IMR-90 (cell line): Measurements from ENCODE around the gene LRRC37A3.

Experiments used
- BHLHE40 ChIP-seq: fragments of 150-350 bp; IDR thresholded peaks from 2 replicates; pipeline ENCODE4 v1.6.1; 2016; ENCODE audit warnings: mild to moderate bottlenecking, low read depth, low read length
- CEBPB ChIP-seq: IDR thresholded peaks from 2 replicates; pipeline ENCODE4 v1.6.1; 2012; ENCODE audit warnings: low read depth, low read length, improper control_type of control experiment
- CTCF ChIP-seq: conservative IDR thresholded peaks from 2 replicates; pipeline ENCODE4 v1.5.1; 2012; ENCODE audit warnings: mild to moderate bottlenecking, low read depth, low read length, improper control_type of control experiment
- MAFK ChIP-seq: IDR thresholded peaks from 2 replicates; pipeline ENCODE4 v1.6.1; 2012; ENCODE audit warnings: low read depth, low read length, improper control_type of control experiment
- POLR2A ChIP-seq: IDR thresholded peaks from 2 replicates; pipeline ENCODE4 v1.6.1; 2012; ENCODE audit warnings: mild to moderate bottlenecking, low read depth, low read length
- RAD21 ChIP-seq: IDR thresholded peaks from 2 replicates; pipeline ENCODE4 v1.6.1; 2012; ENCODE audit warnings: low read length, improper control_type of control experiment
- RCOR1 ChIP-seq: IDR thresholded peaks from 2 replicates; pipeline ENCODE4 v1.6.1; 2012; ENCODE audit warnings: mild to moderate bottlenecking, low read length, improper control_type of control experiment; ENCODE audit not compliant: insufficient replicate concordance
- RFX5 ChIP-seq: IDR thresholded peaks from 2 replicates; pipeline ENCODE4 v1.8.0; 2012; ENCODE audit warnings: low read depth, mild to moderate bottlenecking, low read length, moderate library complexity
- SMC3 ChIP-seq: fragments of 150-350 bp; IDR thresholded peaks from 2 replicates; pipeline ENCODE4 v1.6.1; 2016; ENCODE audit warnings: low read depth, mild to moderate bottlenecking, antibody characterized with exemption, low read length, moderate library complexity
- USF2 ChIP-seq: fragments of 150-350 bp; IDR thresholded peaks from 2 replicates; pipeline ENCODE4 v1.6.1; 2017; ENCODE audit warnings: mild to moderate bottlenecking, antibody characterized with exemption, low read length, low read depth
- TF ChIP-seq, protein P1 (sequence below): fragments of 150-350 bp; IDR thresholded peaks from 2 replicates; pipeline ENCODE4 v1.6.1; 2016; ENCODE audit warnings: low read depth, mild to moderate bottlenecking, low read length, moderate library complexity, borderline replicate concordance

DNA sequence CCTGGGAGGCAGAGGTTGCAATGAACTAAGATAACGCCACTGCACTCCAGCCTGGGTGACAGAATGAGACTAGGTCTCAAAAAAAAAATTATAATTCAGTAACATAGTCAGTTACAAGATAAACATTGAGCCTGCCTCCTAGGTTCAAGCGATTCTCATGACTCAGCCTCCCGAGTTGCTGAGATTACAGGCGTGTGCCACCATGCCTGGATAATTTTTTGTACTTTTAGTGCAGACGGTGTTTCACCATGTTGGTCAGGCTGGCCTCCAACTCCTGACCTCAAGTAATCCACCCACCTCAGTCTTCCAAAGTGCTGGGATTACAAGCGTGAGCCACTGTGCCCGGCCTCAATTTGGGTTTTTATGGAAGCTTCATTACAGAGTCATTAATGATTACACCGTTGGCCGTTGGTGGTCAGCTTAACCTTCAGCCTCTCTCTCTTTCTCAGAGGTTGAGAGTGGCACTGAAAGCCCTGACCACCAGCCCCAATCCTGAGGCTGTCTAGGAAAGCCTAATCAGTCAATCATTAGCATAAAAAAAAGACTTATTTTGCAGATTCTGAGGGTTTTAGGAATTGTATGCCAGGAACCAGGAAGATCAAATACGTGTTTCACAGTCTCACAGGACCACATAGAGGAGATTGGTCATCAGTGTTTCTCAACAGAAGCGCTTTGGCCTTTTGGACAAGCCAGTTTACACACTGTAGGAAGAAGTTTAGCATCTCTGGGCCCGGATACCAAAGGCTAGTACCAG, 1.3 kb upstream of the LRRC37A3 start:
- TF ChIP-seq POLR2A (no peak), SMC3 (no peak), CTCF (no peak), MAFK (no peak), USF2 (no peak), BHLHE40 (no peak), CEBPB (no peak), RFX5 (no peak), RAD21 (no peak), RCOR1 (no peak)
- TF ChIP-seq, protein P1, sequence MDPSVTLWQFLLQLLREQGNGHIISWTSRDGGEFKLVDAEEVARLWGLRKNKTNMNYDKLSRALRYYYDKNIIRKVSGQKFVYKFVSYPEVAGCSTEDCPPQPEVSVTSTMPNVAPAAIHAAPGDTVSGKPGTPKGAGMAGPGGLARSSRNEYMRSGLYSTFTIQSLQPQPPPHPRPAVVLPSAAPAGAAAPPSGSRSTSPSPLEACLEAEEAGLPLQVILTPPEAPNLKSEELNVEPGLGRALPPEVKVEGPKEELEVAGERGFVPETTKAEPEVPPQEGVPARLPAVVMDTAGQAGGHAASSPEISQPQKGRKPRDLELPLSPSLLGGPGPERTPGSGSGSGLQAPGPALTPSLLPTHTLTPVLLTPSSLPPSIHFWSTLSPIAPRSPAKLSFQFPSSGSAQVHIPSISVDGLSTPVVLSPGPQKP = no peak
